Stimulated activated CD8-positive, alpha-beta memory T cell treated with anti-CD3 and anti-CD28 coated beads, Interleukin-12 subunit alpha, Interleukin-12 subunit beta, amount 100 ng/mL, for 1 hour (primary cell): Measurements from ENCODE around the gene TAF4.

ENCODE experiments used
- DNase-seq: peaks from one replicate; pipeline ENCODE4 v3.0.0-alpha.2; 2020; ENCODE audit warnings: low read depth

TAF4 gene

GRCh38 chr20:61929971-61930666 lies 135.6 kb downstream of the TAF4 start:
- DNase-seq: no peak

DNA sequence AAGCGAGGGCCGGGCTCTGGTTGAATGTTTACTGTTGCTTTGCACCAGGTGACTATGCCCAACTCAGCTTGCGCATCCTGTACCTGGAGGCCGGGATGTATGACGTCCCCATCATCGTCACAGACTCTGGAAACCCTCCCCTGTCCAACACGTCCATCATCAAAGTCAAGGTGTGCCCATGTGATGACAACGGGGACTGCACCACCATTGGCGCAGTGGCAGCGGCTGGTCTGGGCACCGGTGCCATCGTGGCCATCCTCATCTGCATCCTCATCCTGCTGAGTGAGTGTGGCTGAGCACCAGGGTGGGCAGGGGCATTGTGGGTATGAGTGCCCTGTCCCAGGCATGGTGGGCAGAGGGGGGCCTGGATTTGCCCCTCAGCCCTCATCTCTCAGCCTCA lies 136.1 kb downstream of the TAF4 start:
- no peak for DNase-seq

DNA sequence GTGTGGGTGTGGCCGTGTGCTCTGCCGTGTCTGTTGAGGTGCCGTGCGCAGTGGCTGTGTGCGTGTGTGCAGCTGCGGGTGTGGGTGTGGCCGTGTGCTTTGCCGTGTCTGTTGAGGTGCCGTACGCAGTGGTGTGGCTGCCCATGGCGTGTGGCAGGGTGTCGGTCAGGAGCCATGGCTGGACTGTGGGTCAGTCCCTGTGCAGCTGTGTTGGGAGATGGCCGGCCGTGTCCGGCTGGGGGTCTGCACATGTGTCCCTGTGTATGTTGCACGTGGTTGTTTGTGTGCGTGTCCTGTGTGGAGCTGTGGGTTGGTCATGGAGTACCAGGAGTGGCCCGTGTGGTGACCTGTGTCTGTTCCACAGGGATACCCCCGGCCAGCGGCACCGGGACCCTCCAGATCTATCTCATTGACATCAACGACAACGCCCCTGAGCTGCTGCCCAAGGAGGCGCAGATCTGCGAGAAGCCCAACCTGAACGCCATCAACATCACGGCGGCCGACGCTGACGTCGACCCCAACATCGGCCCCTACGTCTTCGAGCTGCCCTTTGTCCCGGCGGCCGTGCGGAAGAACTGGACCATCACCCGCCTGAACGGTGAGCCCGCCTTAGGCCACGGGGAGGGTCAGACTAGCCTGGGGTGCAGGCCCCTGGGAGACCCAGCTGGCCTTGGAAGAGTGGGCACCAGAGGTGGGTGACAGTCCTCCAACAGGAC lies 137.7 kb downstream of the TAF4 start:
- no peak for DNase-seq

GRCh38 chr20:61927193-61927825 lies 138.4 kb downstream of the TAF4 start:
- no peak for DNase-seq

DNA sequence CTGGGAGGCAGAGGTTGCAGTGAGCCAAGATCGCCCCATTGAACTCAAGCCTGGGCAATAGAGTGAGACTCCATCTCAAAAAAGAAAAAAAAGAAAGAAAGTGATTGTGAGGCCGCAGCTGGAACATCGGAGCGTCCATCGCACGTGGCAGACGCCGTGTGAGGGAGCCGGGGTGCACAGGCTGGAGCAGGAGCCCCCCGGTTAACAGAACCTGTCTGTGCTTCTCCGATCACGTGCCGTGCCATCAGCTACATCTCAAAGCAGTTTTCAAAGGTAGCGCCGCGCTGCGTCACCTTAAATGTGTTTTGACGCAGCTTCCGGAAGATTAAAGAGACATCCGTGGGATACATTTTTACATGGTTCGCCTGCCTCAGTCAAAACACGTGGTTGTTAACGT lies 138.9 kb downstream of the TAF4 start:
- DNase-seq: no peak

DNA sequence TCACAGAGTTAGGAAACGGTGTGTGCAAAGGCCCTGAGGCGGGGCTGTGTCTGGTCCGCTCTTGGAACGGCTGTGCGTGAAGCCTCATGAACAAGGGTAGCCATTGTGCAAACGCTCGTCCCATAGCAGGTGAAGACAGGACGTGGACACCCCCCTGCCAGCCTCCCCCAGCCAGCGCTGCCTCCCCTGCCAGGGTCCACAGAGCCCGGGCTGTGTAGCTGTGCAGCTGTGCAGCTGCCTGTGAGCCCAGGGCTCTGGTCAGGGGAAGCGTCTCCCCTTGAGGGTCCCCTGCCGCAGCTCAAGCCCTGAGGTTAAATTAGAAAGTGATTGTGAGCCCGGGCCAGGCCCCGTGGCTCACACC lies 139.4 kb downstream of the TAF4 start:
- DNase-seq: no peak

DNA sequence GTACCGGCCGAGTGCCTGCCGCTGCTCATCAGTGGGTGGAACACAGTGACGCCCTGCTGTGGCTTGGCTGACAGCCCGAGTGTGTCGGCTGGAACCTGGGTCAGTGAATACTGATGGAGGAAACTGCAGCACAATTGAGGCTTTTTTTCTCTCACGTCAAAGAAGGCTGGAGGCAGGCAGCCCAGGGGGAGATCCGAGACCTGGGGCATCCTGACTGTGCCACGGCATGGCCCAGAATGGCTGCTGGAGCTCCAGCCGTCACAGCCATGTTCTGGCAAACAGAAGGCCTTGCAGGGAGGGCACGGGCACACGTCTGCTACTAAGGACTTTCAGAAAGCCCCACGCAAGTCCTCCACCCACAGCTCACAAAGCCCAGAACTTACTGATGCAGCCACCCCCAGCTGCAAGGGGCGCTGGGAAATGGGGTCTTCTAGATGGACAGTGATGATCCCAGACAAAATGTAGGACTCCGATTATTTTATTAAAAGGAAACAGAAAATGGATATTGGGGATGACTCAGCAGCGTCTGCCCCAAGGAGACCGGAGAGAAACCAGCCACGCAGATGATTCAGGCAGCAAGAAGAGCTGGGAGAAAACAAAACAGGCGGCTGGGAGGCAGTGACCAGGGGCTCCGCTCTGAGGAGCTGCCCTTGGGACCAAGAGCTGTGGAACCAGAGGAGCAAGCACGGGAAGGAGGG lies 140.0 kb downstream of the TAF4 start:
- DNase-seq: no peak

DNA sequence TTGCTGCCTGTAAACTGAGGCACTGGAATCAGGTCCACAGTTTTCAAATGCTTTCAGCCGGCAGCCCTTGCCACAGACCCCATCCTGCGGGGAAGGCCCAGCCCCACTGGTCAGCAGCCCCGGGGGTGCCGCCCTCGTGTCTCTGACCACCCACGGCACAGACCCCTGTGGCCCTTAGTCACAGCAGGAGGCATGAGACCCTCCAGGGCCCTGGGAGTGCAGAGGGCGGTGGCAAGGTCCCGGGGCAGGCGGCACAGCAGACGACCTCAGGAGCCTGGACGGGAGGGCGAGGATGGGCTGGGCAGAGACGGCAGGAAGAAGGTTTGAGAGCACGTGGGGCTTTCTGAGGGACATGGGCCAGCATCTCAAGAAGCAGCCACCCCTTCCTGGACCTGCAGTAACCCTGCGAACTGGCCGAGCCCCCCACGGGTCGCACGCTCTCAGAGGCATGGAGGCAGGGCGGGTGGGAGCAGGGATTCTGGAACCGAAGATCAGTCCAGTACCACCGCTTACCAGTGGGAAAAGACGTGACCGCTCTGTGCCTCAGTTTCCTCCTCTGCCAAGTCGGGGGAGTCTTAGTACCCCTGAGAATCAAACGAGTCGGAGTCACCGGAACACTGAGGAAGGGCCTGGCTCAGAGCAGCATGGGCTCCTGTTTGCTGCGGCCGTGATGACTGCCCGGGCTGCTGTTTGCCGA lies 140.7 kb downstream of the TAF4 start:
- DNase-seq: no peak
